ENCODE measurements around the gene SCUBE2.

DNA sequence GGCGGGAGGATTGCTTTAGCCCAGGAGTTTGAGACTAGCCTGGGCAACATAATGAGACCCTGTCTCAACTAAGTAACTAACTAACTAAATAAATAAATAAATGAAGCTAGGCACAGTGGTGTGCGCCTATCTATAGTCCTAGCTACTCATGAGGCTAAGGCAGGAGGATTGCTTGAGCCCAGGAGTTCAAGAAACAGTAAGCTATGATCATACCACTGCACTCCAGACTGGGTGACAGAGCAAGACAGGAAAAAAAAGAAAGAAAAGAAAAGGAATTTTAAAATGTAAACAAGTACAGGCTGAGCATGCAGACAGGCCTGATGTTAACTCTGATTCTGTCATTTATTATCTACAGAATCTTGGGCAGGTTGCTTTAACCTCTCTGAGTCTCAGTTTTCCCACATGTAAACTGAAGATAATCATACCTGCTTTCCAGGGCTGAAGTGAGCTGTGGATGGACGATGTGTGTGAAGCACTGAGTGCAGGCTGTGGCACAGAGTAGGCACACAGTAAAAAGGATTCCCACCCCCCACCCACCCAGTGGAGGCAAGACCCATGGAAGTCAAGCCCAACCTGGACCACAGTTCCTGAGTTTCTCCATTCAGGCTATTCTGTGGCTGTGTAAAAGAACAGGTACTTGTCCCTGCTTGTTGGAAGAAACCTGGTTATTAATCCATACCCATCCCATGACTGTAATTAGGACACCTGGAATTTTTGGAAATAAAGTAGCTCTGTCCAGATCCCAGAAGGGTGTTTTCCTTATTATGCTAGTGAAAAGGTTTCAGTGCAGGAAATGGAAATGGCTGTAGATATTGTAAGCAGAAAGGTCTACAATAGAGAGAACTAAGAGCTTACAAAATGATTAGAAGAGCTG, 18.7 kb upstream of the SCUBE2 start:
- TF ChIP-seq, protein P1, sequence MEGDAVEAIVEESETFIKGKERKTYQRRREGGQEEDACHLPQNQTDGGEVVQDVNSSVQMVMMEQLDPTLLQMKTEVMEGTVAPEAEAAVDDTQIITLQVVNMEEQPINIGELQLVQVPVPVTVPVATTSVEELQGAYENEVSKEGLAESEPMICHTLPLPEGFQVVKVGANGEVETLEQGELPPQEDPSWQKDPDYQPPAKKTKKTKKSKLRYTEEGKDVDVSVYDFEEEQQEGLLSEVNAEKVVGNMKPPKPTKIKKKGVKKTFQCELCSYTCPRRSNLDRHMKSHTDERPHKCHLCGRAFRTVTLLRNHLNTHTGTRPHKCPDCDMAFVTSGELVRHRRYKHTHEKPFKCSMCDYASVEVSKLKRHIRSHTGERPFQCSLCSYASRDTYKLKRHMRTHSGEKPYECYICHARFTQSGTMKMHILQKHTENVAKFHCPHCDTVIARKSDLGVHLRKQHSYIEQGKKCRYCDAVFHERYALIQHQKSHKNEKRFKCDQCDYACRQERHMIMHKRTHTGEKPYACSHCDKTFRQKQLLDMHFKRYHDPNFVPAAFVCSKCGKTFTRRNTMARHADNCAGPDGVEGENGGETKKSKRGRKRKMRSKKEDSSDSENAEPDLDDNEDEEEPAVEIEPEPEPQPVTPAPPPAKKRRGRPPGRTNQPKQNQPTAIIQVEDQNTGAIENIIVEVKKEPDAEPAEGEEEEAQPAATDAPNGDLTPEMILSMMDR (IDR thresholded peaks at IDR 0.05) = no peak
- TF ChIP-seq POLR2A (IDR thresholded peaks at IDR 0.05; ENCODE audit: low read length) = no peak
- TF ChIP-seq EP300 (IDR thresholded peaks at IDR 0.05) = no peak
- no peak for TF ChIP-seq CHD4 (IDR thresholded peaks at IDR 0.05; ENCODE audit: borderline replicate concordance)
- TF ChIP-seq MYC (IDR thresholded peaks at IDR 0.05; ENCODE audit: borderline replicate concordance, low read length) = no peak
- no peak for TF ChIP-seq KDM1A (IDR thresholded peaks at IDR 0.05; ENCODE audit: low read depth)
- no peak for TF ChIP-seq ESRRA (IDR thresholded peaks at IDR 0.05; ENCODE audit: borderline replicate concordance, low read length)
- TF ChIP-seq NFE2L2 (conservative IDR thresholded peaks at IDR 0.05; ENCODE audit: low read length) = no peak
- TF ChIP-seq JUN (IDR thresholded peaks at IDR 0.05) = no peak
- TF ChIP-seq RAD21 (conservative IDR thresholded peaks at IDR 0.05 in 1 of 2, IDR thresholded peaks at IDR 0.05 in 1 of 2) = no peak
- TF ChIP-seq, protein P2, sequence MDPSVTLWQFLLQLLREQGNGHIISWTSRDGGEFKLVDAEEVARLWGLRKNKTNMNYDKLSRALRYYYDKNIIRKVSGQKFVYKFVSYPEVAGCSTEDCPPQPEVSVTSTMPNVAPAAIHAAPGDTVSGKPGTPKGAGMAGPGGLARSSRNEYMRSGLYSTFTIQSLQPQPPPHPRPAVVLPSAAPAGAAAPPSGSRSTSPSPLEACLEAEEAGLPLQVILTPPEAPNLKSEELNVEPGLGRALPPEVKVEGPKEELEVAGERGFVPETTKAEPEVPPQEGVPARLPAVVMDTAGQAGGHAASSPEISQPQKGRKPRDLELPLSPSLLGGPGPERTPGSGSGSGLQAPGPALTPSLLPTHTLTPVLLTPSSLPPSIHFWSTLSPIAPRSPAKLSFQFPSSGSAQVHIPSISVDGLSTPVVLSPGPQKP (IDR thresholded peaks at IDR 0.05; ENCODE audit: low read depth, low read length) = no peak

Measured in A549 (cell line).